Measurements from ENCODE around the gene MORN3. TPM values are rescaled to one million over a fixed set of nuclear protein-coding genes. Genes with fewer than 3 reads are reported as not detected.

The MORN3 gene
- total and polyA plus RNA-seq, 9 of the 15 experiments (the other 6 are each of a cell fraction or from before 2014, with no cell fraction given), result 0.09 to 0.27 (median 0.20) TPM

DNA sequence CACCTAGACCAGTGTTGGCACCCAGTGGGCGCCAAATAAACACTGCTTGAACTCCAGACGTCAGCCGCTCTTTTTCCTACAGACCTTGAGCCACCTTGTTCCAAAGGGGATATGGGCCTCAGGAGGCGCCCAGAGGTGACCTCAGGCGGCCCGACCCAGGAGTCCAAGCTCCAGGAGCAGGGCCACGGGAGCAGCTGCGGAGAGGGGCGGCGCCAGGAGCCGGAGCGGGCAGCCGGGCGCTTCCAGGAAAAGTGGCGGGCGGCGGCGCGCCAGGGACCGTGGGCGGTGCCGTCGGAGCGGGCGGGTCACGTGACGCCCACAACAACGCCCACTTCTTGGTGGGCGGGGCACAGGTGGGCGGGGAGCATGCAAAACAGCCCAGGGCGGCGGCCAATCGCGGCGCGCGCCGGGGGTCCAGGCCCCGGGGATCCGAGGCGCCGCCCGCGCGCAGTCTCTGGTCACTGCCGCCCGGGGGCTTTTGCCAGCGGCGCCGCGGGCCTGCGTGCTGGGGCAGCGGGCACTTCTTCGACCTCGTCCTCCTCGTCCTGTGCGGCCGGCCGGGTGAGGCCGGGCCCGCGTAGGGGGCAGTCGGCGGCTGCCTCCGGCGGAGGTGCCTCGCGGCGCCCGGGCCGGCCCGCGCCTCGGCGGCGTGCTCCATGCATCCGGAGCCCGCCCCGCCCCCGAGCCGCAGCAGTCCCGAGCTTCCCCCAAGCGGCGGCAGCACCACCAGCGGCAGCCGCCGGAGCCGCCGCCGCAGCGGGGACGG, 43.2 kb downstream of the MORN3 start, which contains the start of gene ORAI1 (continued):
- TF ChIP-seq EP400 (IDR thresholded peaks at IDR 0.05) (peak; percentile 42; the same call in 1 of the 2 replicates), ZNF445 (CRISPR knock-in tag; IDR thresholded peaks at IDR 0.05; ENCODE audit: low read depth) (no peak), SMAD3 (CRISPR knock-in tag; conservative IDR thresholded peaks at IDR 0.05) (0 out of 2 replicates have a peak, but pooled peaks have one; percentile 19), NR3C1 (CRISPR knock-in tag; IDR thresholded peaks at IDR 0.05) (no peak), ZNF699 (CRISPR knock-in tag; IDR thresholded peaks at IDR 0.05; ENCODE audit: insufficient replicate concordance) (no peak), PHTF2 (CRISPR knock-in tag; IDR thresholded peaks at IDR 0.05) (no peak), POLR2G (IDR thresholded peaks at IDR 0.05; ENCODE audit: low read depth, low read length) (peak; percentile 88), ZNF644 (tag; IDR thresholded peaks at IDR 0.05; ENCODE audit: low read depth) (0 out of 2 replicates have a peak, but pooled peaks have one; percentile 10), MBD2 (IDR thresholded peaks at IDR 0.05; ENCODE audit: borderline replicate concordance, low read depth) (no peak), ZNF431 (CRISPR knock-in tag; IDR thresholded peaks at IDR 0.05) (no peak), SMARCB1 (IDR thresholded peaks at IDR 0.05; ENCODE audit: insufficient read length, low read depth) (no peak), ZNF589 (CRISPR knock-in tag; IDR thresholded peaks at IDR 0.05; ENCODE audit: low read depth) (no peak; the same call in 1 of the 2 replicates), SMARCA4 (IDR thresholded peaks at IDR 0.05) (no peak), KLF1 (tag; IDR thresholded peaks at IDR 0.05) (peak; percentile 71), TEAD2 (tag; IDR thresholded peaks at IDR 0.05) (no peak)
- TF ChIP-seq, protein P1, sequence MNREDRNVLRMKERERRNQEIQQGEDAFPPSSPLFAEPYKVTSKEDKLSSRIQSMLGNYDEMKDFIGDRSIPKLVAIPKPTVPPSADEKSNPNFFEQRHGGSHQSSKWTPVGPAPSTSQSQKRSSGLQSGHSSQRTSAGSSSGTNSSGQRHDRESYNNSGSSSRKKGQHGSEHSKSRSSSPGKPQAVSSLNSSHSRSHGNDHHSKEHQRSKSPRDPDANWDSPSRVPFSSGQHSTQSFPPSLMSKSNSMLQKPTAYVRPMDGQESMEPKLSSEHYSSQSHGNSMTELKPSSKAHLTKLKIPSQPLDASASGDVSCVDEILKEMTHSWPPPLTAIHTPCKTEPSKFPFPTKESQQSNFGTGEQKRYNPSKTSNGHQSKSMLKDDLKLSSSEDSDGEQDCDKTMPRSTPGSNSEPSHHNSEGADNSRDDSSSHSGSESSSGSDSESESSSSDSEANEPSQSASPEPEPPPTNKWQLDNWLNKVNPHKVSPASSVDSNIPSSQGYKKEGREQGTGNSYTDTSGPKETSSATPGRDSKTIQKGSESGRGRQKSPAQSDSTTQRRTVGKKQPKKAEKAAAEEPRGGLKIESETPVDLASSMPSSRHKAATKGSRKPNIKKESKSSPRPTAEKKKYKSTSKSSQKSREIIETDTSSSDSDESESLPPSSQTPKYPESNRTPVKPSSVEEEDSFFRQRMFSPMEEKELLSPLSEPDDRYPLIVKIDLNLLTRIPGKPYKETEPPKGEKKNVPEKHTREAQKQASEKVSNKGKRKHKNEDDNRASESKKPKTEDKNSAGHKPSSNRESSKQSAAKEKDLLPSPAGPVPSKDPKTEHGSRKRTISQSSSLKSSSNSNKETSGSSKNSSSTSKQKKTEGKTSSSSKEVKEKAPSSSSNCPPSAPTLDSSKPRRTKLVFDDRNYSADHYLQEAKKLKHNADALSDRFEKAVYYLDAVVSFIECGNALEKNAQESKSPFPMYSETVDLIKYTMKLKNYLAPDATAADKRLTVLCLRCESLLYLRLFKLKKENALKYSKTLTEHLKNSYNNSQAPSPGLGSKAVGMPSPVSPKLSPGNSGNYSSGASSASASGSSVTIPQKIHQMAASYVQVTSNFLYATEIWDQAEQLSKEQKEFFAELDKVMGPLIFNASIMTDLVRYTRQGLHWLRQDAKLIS (CRISPR knock-in tag; IDR thresholded peaks at IDR 0.05), result no peak; the same call in 1 of the 2 replicates
- TF ChIP-seq, protein P2, sequence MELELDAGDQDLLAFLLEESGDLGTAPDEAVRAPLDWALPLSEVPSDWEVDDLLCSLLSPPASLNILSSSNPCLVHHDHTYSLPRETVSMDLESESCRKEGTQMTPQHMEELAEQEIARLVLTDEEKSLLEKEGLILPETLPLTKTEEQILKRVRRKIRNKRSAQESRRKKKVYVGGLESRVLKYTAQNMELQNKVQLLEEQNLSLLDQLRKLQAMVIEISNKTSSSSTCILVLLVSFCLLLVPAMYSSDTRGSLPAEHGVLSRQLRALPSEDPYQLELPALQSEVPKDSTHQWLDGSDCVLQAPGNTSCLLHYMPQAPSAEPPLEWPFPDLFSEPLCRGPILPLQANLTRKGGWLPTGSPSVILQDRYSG (tag; conservative IDR thresholded peaks at IDR 0.05; ENCODE audit: low read depth), result 0 out of 2 replicates have a peak, but pooled peaks have one; percentile 49
- TF ChIP-seq, protein P3, sequence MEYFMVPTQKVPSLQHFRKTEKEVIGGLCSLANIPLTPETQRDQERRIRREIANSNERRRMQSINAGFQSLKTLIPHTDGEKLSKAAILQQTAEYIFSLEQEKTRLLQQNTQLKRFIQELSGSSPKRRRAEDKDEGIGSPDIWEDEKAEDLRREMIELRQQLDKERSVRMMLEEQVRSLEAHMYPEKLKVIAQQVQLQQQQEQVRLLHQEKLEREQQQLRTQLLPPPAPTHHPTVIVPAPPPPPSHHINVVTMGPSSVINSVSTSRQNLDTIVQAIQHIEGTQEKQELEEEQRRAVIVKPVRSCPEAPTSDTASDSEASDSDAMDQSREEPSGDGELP (CRISPR knock-in tag; IDR thresholded peaks at IDR 0.05; ENCODE audit: borderline replicate concordance), result peak; percentile 79
- TF ChIP-seq, protein P4, sequence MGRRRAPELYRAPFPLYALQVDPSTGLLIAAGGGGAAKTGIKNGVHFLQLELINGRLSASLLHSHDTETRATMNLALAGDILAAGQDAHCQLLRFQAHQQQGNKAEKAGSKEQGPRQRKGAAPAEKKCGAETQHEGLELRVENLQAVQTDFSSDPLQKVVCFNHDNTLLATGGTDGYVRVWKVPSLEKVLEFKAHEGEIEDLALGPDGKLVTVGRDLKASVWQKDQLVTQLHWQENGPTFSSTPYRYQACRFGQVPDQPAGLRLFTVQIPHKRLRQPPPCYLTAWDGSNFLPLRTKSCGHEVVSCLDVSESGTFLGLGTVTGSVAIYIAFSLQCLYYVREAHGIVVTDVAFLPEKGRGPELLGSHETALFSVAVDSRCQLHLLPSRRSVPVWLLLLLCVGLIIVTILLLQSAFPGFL (CRISPR knock-in tag; IDR thresholded peaks at IDR 0.05), result no peak
- TF ChIP-seq, protein P5, sequence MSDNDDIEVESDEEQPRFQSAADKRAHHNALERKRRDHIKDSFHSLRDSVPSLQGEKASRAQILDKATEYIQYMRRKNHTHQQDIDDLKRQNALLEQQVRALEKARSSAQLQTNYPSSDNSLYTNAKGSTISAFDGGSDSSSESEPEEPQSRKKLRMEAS (CRISPR knock-in tag; IDR thresholded peaks at IDR 0.05), result peak; percentile 63
